Right cardiac atrium (tissue), 5 donors: ENCODE results near the gene FAM120AOS. TPM values are rescaled to one million over a fixed set of nuclear protein-coding genes. Genes with fewer than 3 reads are reported as not detected.

Source experiments
- ATAC-seq, 2 donors: fragments of 200-7000 bp; cut with Tn5 transposase; one replicate each; pipeline versions ENCODE4 v1.8.0 to v1.9.1; 2020; ENCODE audit warnings: moderate library complexity in 2 of 2, mild to moderate bottlenecking in 1 of 2
- DNase-seq, 3 donors: peaks; one replicate each; pipeline ENCODE4 v3.0.0-alpha.2; 2020
- H3K27ac ChIP-seq: one replicate; pipeline ENCODE4 v1.5.1; 2013; ENCODE audit warnings: mild to moderate bottlenecking, low read length, control low read depth, moderate library complexity
- H3K27me3 ChIP-seq: one replicate; pipeline ENCODE4 v1.6.1; 2013; ENCODE audit not compliant: control insufficient read depth, insufficient read depth
- H3K4me1 ChIP-seq: one replicate; pipeline ENCODE4 v1.6.1; 2013; ENCODE audit warnings: low read length; ENCODE audit not compliant: control insufficient read depth, insufficient read depth
- H3K4me3 ChIP-seq: one replicate; pipeline ENCODE4 v1.5.1; 2013; ENCODE audit warnings: low read length, control low read depth
- H3K9me3 ChIP-seq: one replicate; pipeline ENCODE4 v1.6.1; 2013; ENCODE audit warnings: low read length; ENCODE audit not compliant: control insufficient read depth
- WGBS: extraction: QIAGEN DNeasy Blood & Tissue Kit; methylation state at CpG from one replicate; pipeline ENCODE4 v1.1.7; 2013; 5-methylcytosine and 5-hydroxymethylcytosine counted together
- intact Hi-C, 4 donors: fragments of 100-400 bp; cut with DNase I; formaldehyde crosslinking; loops; one replicate each; pipeline versions ENCODE4 v1.11.0 to v1.14.0; 2022 to 2023
- polyA plus RNA-seq: library from polyadenylated mRNA; stranded (reverse); fragments of 200-250 nt; gene quantifications from one replicate; pipeline ENCODE4 v1.2.3, GENCODE V29; 2013
- total RNA-seq, 4 donors: library from RNA; stranded (reverse); fragmentation: NEBNext Ultra II Directional; extraction: Animal tissue kit (Norgen Biotek cat#: 25700); gene quantifications; one replicate each; pipeline ENCODE4 v1.2.1, GENCODE V29; 2021
- donor health status: healthy with polysubstance abuse.
- donor health status: DM: no; HTN: yes; CAD: no.
- donor health status: DM: no; HTN: no; CAD: no.
- donor health status: DM: no; HTN: yes; CAD: no; lungs with severe emphysema.
- donor health status: DM: yes; HTN: yes; CAD: no.

Gene FAM120AOS
- total and polyA plus RNA-seq, 5 donors = 38.2 to 45.6 (median 39.8) TPM

DNA sequence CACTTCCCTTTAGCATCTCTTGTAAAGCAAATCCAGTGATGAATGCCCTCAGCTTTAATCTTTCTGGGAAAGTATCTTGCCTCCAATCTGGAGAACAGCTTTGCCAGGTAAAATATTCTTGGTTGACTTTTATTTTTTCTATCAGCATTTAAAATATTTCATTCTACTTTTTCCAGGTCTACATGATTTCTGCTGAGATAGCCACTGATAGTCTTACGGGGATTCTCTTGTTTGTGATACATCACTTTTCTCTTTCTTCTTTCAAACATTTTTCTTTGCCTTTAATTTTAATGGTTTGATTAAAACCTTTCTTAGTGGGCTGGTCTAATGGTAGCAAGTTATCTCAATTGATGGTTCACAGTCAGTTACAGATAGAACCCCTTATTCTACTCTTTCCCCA, 35.8 kb downstream of the FAM120AOS start:
- ATAC-seq = no peak
- intact Hi-C loops = no loop called here
- Histone ChIP-seq H3K9me3 (peaks cover 4% of the 10 kb centered on the region), H3K27ac (no peak overlapping the region), H3K27me3 (no peaks in the 10 kb centered on the region), H3K4me1 (no peaks in the 10 kb centered on the region), H3K4me3 (no peak overlapping the region)
- WGBS = 94% methylated on average over 1 of the region's 1 CpG
- no peak for DNase-seq

DNA sequence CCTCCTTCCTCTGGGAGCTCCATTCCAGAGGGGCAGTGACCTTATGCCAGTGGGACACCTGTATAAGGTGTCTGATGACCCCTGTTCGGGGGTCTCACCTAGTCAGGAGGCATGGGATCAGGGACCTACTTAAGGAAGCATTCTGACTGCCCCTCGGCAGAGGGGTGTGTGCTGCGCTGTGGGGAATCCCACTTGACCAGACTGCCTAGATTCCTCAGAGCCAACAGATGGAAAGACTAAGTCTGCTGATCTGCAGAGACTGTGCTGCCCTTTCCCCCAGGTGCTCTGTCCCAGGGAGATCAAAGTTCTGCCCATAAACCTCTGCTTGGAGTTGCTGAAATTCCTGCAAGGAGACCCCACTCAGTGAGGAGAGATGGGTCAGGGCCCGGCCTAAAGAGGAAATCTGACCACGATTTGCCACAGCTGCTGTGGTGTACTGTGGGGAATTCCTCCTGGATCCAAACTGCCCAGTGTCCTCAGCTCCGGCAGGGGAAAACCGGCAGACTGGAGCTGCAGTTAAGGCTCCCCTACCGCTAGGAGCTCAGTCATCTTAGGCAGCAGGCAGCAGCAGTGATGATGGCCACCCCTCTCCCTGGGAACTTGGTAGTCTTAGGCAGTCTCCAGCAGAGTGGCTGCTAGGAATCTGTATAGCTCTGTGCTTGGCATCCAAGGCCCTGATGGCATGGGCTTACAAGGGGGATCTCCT, 36.7 kb downstream of the FAM120AOS start:
- 89% methylated on average over 8 of the region's 8 CpGs for WGBS
- no peak for ATAC-seq
- intact Hi-C loops = no loop called here
- H3K4me3 ChIP-seq = no peak overlapping the region
- no peak for DNase-seq
- H3K27ac ChIP-seq = no peak overlapping the region
- H3K9me3 ChIP-seq = peaks cover 4% of the 10 kb centered on the region
- no peaks in the 10 kb centered on the region for H3K27me3 ChIP-seq
- H3K4me1 ChIP-seq = no peaks in the 10 kb centered on the region

DNA sequence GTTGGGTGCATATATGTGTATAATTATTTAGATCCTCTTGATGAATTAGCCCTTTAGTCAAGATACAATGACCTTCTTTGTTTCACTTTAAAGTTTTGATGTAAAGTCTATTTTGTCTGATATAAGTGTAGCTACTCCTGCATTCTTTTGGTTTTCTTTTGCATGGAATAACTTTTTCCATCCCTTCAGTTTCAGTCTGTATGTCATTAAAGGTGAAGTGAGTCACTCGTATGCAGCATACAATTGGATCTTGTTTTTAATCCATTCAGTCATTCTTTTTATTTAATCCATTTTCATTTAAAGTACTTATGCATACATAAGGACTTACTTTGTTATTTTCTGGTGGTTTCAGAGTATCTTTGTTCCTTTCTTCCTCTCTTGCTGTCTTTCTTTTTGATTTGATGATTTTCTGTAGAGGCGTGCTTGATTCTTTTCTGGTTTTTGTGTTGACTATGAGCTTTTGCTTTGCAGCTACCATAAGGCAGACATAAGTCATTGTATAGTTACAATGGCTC, 38.1 kb downstream of the FAM120AOS start:
- intact Hi-C loops = no loop called here
- Histone ChIP-seq H3K9me3 (peaks cover 4% of the 10 kb centered on the region), H3K4me3 (no peak overlapping the region), H3K27ac (no peak overlapping the region), H3K4me1 (no peaks in the 10 kb centered on the region), H3K27me3 (no peaks in the 10 kb centered on the region)
- ATAC-seq = no peak
- 87% methylated on average over 2 of the region's 2 CpGs for WGBS
- DNase-seq = no peak

DNA sequence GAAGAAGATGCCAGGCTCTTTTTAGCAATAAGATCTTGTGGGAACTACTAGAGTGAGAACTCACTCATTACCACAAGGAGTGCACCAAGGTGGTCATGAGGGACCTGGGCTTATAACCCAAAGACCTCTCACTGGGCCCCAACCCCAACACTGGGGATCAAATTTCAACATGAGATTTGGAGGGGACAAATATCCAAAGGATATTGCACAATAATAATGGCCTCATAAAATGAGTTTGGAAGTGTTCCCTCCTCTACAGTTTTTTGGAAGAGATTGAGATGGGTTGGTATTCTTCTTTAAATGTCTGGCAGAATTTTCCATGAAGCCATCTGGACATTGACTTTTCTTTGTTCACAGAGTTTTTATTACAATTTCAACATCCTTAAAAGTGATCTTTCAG, 39.9 kb downstream of the FAM120AOS start:
- H3K27me3 ChIP-seq = no peaks in the 10 kb centered on the region
- no peak for ATAC-seq
- no peak overlapping the region for H3K4me3 ChIP-seq
- peaks cover 4% of the 10 kb centered on the region for H3K9me3 ChIP-seq
- no peaks in the 10 kb centered on the region for H3K4me1 ChIP-seq
- DNase-seq = no peak
- no peak overlapping the region for H3K27ac ChIP-seq
- intact Hi-C loops = no loop called here

DNA sequence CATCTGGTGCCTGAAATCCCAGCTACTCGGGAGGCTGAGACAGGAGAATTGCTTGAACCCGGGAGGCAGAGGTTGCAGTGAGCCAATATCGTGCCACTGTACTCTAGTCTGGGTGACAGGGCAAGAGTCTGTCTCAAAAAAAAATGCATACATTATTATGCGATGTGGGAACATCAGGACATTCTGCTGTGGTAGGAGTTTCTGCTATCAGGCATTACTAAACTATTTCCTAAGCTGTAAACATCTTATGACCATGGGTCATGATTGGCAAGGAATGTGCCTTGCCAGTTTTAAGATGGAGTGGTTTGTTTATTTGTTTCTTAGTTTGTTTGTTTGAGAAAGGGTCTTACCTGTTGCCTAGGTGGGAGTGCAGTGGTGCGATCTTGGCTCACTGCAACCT, 47.0 kb downstream of the FAM120AOS start:
- Histone ChIP-seq H3K4me1 (no peaks in the 10 kb centered on the region), H3K27me3 (no peaks in the 10 kb centered on the region), H3K27ac (no peak overlapping the region), H3K9me3 (no peaks in the 10 kb centered on the region), H3K4me3 (no peak overlapping the region)
- 94% methylated on average over 5 of the region's 5 CpGs for WGBS
- DNase-seq (no peak), ATAC-seq (no peak)
- intact Hi-C loops = no loop called here

DNA sequence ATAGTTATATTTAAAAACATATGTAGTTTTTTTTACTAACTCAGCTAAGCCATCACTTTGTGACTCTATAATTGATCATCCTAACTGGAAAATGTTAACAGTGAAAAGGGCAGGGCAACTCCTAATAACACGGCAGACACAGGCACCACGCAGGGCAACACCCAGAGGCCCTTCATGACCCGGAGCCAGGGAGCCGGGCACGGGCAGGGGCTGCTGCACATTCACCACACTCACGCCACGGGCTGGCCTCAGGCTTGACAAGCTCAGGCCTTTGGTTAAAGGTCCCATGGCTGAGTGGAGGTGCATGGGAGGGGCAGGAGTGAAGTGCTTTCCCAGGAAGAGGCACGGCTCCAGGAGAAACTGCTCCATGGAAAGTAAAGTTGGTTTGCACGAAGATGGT, 54.9 kb downstream of the FAM120AOS start:
- Histone ChIP-seq H3K9me3 (no peaks in the 10 kb centered on the region), H3K27ac (no peak overlapping the region), H3K4me3 (no peak overlapping the region), H3K27me3 (no peaks in the 10 kb centered on the region), H3K4me1 (no peaks in the 10 kb centered on the region)
- intact Hi-C loops = no loop called here
- WGBS = 86% methylated on average over 9 of the region's 9 CpGs
- DNase-seq (no peak), ATAC-seq (no peak)

DNA sequence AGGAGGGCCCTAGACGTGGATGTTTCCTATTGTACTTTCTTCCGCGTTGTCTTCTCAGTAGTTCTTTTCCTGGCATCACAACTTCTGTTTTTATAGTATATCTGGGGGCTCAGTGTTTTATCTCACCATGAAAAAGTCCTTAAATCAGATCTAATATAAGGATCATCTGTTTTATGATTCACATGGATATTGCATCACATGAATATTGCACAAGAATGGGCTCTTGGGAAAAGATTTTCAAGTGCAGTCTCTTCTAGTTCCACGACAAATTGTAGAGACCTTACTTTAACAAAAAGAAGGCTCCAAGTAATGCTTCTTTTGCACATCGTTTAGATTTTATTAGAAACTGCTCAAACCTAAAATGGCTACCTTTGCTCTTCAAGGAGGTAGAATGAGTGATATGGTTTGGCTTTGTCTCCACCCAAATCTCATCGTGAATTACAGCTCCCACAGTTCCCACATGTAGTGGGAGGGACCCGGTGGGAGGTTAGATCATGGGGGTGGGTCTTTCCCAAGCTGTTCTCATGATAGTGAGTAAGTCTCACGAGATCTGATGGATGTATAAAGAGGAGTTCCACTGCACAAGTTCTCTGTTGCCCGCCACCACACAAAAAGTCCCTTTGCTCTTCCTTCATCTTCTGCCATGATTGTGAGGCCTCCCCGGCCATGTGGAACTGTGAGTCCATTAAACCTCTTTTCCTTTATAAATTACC, 55.6 kb downstream of the FAM120AOS start:
- Histone ChIP-seq H3K9me3 (no peaks in the 10 kb centered on the region), H3K4me1 (no peaks in the 10 kb centered on the region), H3K27me3 (no peaks in the 10 kb centered on the region), H3K27ac (no peak overlapping the region), H3K4me3 (no peak overlapping the region)
- DNase-seq = no peak
- no peak for ATAC-seq
- intact Hi-C loops = no loop called here
- WGBS = 66% methylated on average over 10 of the region's 10 CpGs

Other genes starting within 250 kb of the FAM120AOS start
- gene FAM120A, start 1.9 kb downstream of the FAM120AOS start, total RNA-seq = 100 to 1,000 TPM in 1 of 4 donors, 10 to 100 TPM in 3; 77.8 to 111 (median 90.2) TPM
- gene FAM120A, start 1.9 kb downstream of the FAM120AOS start, polyA plus RNA-seq = 42.3 TPM
- 10 to 100 TPM; 31.1 to 32.4 (median 31.6) TPM for gene PHF2, start 123.0 kb upstream of the FAM120AOS start, total RNA-seq
- 28.3 TPM for gene PHF2, start 123.0 kb upstream of the FAM120AOS start, polyA plus RNA-seq